HepG2 (cell line): ENCODE measurements around the gene EPHX1. TPM values are rescaled to one million over a fixed set of nuclear protein-coding genes. Genes with fewer than 3 reads are reported as not detected.
A peak's percentile ranks its signal among the peaks of the same experiment; 100 is the strongest.

Experiments
- AKAP8 ChIP-seq: sonication (generic); formaldehyde crosslinking; IDR thresholded peaks from 2 replicates; pipeline ENCODE4 v1.5.1; 2020; ENCODE audit warnings: mild to moderate bottlenecking, missing genetic modification reagents
- CENPX ChIP-seq: sonication (generic); formaldehyde crosslinking; IDR thresholded peaks from 2 replicates; pipeline ENCODE4 v1.9.0; 2021; ENCODE audit warnings: mild to moderate bottlenecking, missing genetic modification reagents, moderate library complexity
- CREB1 ChIP-seq, 2 experiments: fragments of 450-650 bp in 1 of 2; IDR thresholded peaks; 2 replicates each; pipeline ENCODE4 v1.6.1; 2016 to 2017; ENCODE audit warnings: control low read depth in 1 of 2, mild to moderate bottlenecking in 1 of 2, missing compliant biosample characterization in 1 of 2, missing genetic modification characterization in 1 of 2
- EED ChIP-seq: sonication (generic); formaldehyde crosslinking; IDR thresholded peaks from 2 replicates; pipeline ENCODE4 v1.5.0; 2020; ENCODE audit warnings: mild to moderate bottlenecking, missing genetic modification reagents
- FOXC1 ChIP-seq: sonication (generic); formaldehyde crosslinking; IDR thresholded peaks from 2 replicates; pipeline ENCODE4 v1.8.0; 2022; ENCODE audit warnings: mild to moderate bottlenecking, missing genetic modification reagents, borderline replicate concordance
- FOXO1 ChIP-seq: sonication (generic); formaldehyde crosslinking; IDR thresholded peaks from 2 replicates; pipeline ENCODE4 v1.4.0; 2020; ENCODE audit warnings: missing genetic modification reagents
- HBP1 ChIP-seq: IDR thresholded peaks from 2 replicates; pipeline ENCODE4 v1.6.1; 2016; ENCODE audit warnings: low read depth, control low read depth
- HNF4G ChIP-seq, 2 experiments: sonication (generic) in 1 of 2; formaldehyde crosslinking in 1 of 2; IDR thresholded peaks; 2 replicates each; pipeline versions ENCODE4 v1.4.0 to v1.6.1; 2011 to 2020; ENCODE audit warnings: borderline replicate concordance in 2 of 2, low read depth in 2 of 2, mild to moderate bottlenecking in 2 of 2, low read length in 1 of 2, missing genetic modification reagents in 1 of 2, moderate library complexity in 1 of 2
- HNRNPLL ChIP-seq: fragments of 200-400 bp; formaldehyde crosslinking; IDR thresholded peaks from 2 replicates; pipeline ENCODE4 v1.6.1; 2017; ENCODE audit warnings: mild to moderate bottlenecking, low read depth, low read length; ENCODE audit not compliant: poor library complexity, severe bottlenecking
- JUN ChIP-seq: sonication (generic); formaldehyde crosslinking; IDR thresholded peaks from 2 replicates; pipeline ENCODE4 v1.4.0; 2020; ENCODE audit warnings: mild to moderate bottlenecking, missing genetic modification reagents
- MAZ ChIP-seq, 2 experiments: sonication (generic) in 1 of 2; formaldehyde crosslinking in 1 of 2; IDR thresholded peaks; 2 replicates each; pipeline versions ENCODE4 v1.5.0 to v1.6.1; 2012 to 2020; ENCODE audit warnings: low read depth in 2 of 2, mild to moderate bottlenecking in 2 of 2, borderline replicate concordance in 1 of 2, improper control_type of control experiment in 1 of 2, low read length in 1 of 2, missing genetic modification reagents in 1 of 2, moderate library complexity in 1 of 2
- MBNL3 ChIP-seq: fragments of 250-450 bp; sonication (Bioruptor Pico); conservative IDR thresholded peaks from 2 replicates; pipeline ENCODE4 v1.8.0; 2022; ENCODE audit warnings: mild to moderate bottlenecking, inconsistent platforms
- MXI1 ChIP-seq: IDR thresholded peaks from 3 replicates; pipeline ENCODE4 v1.6.1; 2012; ENCODE audit warnings: low read depth, low read length, inconsistent platforms, borderline replicate concordance
- PRPF4 ChIP-seq: fragments of 200-400 bp; formaldehyde crosslinking; IDR thresholded peaks from 2 replicates; pipeline ENCODE4 v1.6.1; 2016; ENCODE audit warnings: low read length, low read depth; ENCODE audit not compliant: poor library complexity, severe bottlenecking
- RAD21 ChIP-seq: fragments of 450-650 bp; formaldehyde crosslinking; IDR thresholded peaks from 2 replicates; pipeline ENCODE4 v1.5.0; 2020; ENCODE audit warnings: mild to moderate bottlenecking
- TEAD3 ChIP-seq: optimal IDR thresholded peaks from 2 replicates; pipeline ENCODE3; 2016; ENCODE audit warnings: borderline replicate concordance
- THAP7 ChIP-seq: sonication (generic); formaldehyde crosslinking; IDR thresholded peaks from 2 replicates; pipeline ENCODE4 v1.8.1; 2023; ENCODE audit warnings: mild to moderate bottlenecking, missing genetic modification reagents
- ZC3H13 ChIP-seq: sonication (generic); formaldehyde crosslinking; IDR thresholded peaks from 2 replicates; pipeline ENCODE4 v1.8.1; 2023; ENCODE audit warnings: mild to moderate bottlenecking, missing genetic modification reagents, moderate library complexity
- ZNF230 ChIP-seq: sonication (generic); formaldehyde crosslinking; IDR thresholded peaks from 2 replicates; pipeline ENCODE4 v1.4.0; 2020; ENCODE audit warnings: mild to moderate bottlenecking, missing genetic modification reagents
- ZNF256 ChIP-seq: sonication (generic); formaldehyde crosslinking; conservative IDR thresholded peaks from 2 replicates; pipeline ENCODE4 v1.4.0; 2020; ENCODE audit warnings: missing genetic modification reagents
- ZNF556 ChIP-seq: sonication (generic); formaldehyde crosslinking; IDR thresholded peaks from 2 replicates; pipeline ENCODE4 v1.4.0; 2020; ENCODE audit warnings: mild to moderate bottlenecking, missing genetic modification reagents, borderline replicate concordance
- ZNF597 ChIP-seq: sonication (generic); formaldehyde crosslinking; IDR thresholded peaks from 2 replicates; pipeline ENCODE4 v1.5.0; 2020; ENCODE audit warnings: missing genetic modification reagents
- ZSCAN31 ChIP-seq: sonication (generic); formaldehyde crosslinking; IDR thresholded peaks from 2 replicates; pipeline ENCODE4 v1.5.0; 2020; ENCODE audit warnings: low read depth, mild to moderate bottlenecking, missing genetic modification reagents
- polyA plus RNA-seq, 8 experiments: library from polyadenylated mRNA; depleted of rRNA in 3 of 8; stranded (reverse) in 7 of 8; unstranded in 1 of 8; fragments of >200 nt; fragmentation: Illumina TruSeq in 4 of 8; extraction: Trizol in 4 of 8; gene quantifications; 2 replicates each; pipeline versions ENCODE4 v1.2.1 to v1.2.3, GENCODE V29; 2011 to 2016; ENCODE audit warnings: low read depth in 4 of 8, missing spikeins in 1 of 8, mixed read lengths in 1 of 8; ENCODE audit not compliant: insufficient read depth in 1 of 8
- total RNA-seq, 5 experiments: library from RNA; depleted of rRNA; stranded (reverse); fragments of >200 nt; fragmentation: Illumina TruSeq; extraction: Trizol; gene quantifications; 2 replicates each; pipeline ENCODE4 v1.2.3, GENCODE V29; 2016; ENCODE audit warnings: low read depth in 1 of 5

EPHX1 gene
- total and polyA plus RNA-seq, 2 of the 13 experiments (the other 11 are each of a cell fraction or from before 2014, with no cell fraction given) = 27.7 to 36.5 TPM

GRCh38 chr1:225813214-225813964 is 3.5 kb downstream of the EPHX1 start (continued):
- TF ChIP-seq HNF4G (IDR thresholded peaks at IDR 0.05; ENCODE audit: borderline replicate concordance, low read depth, low read length) (peak; percentile 87), HNF4G (CRISPR knock-in tag; IDR thresholded peaks at IDR 0.05; ENCODE audit: borderline replicate concordance, low read depth) (peak; percentile 91), ZNF256 (peak; percentile 81; the same call in 1 of the 2 replicates), CREB1 (IDR thresholded peaks at IDR 0.05) (no peak), CREB1 (CRISPR knock-in tag; IDR thresholded peaks at IDR 0.05) (peak; percentile 82), EED (no peak), PRPF4 (no peak), RAD21 (CRISPR knock-in tag) (peak; percentile 37; the same call in 1 of the 2 replicates), MXI1 (0 out of 3 replicates have a peak, but pooled peaks have one; percentile 37), FOXO1 (CRISPR knock-in tag) (peak; percentile 95), AKAP8 (CRISPR knock-in tag) (peak; percentile 90; the same call in 1 of the 2 replicates), FOXC1 (CRISPR knock-in tag) (peak; percentile 73; the same call in 1 of the 2 replicates), HNRNPLL (no peak), THAP7 (CRISPR knock-in tag) (peak; percentile 75), MBNL3 (CRISPR knock-in tag) (no peak), ZC3H13 (CRISPR knock-in tag) (no peak), JUN (CRISPR knock-in tag) (no peak; the same call in 1 of the 2 replicates), MAZ (IDR thresholded peaks at IDR 0.05; ENCODE audit: borderline replicate concordance, low read depth, low read length) (peak; percentile 48), MAZ (CRISPR knock-in tag; IDR thresholded peaks at IDR 0.05; ENCODE audit: low read depth) (peak; percentile 76), ZNF556 (CRISPR knock-in tag) (peak; percentile 97), TEAD3 (CRISPR knock-in tag) (peak; percentile 99), ZNF597 (CRISPR knock-in tag) (no peak), HBP1 (CRISPR knock-in tag) (no peak), CENPX (CRISPR knock-in tag) (no peak), ZNF230 (CRISPR knock-in tag) (peak; percentile 92; the same call in 1 of the 2 replicates), ZSCAN31 (CRISPR knock-in tag) (peak; percentile 78)
